DND-41 (cell line): ENCODE measurements around the gene TAF8.

Experiments used
- CTCF ChIP-seq: IDR thresholded peaks from 2 replicates; pipeline ENCODE4 v1.5.1; 2012; ENCODE audit warnings: borderline replicate concordance, low read length, moderate library complexity, mild to moderate bottlenecking; ENCODE audit not compliant: poor library complexity, severe bottlenecking; ENCODE audit errors: extremely low read depth
- EZH2 ChIP-seq: IDR thresholded peaks from 3 replicates; pipeline ENCODE4 v1.6.1; 2012; ENCODE audit warnings: borderline replicate concordance, low read depth, mild to moderate bottlenecking, moderate library complexity, low read length, inconsistent platforms; ENCODE audit not compliant: severe bottlenecking

GRCh38 chr6:42079941-42080464 is 29.7 kb downstream of the TAF8 start:
- TF ChIP-seq CTCF (no peak), EZH2 (no peak)
